Naive B cell (primary cell): Measurements from ENCODE around the gene STK10. TPM values are rescaled to one million over a fixed set of nuclear protein-coding genes. Genes with fewer than 3 reads are reported as not detected.
"Not testable (repeated sequence)": the region's sequence is repeated elsewhere in the genome, so short reads cannot be mapped to it uniquely, and the experiment has no call there.

Experiments used
- ATAC-seq, 2 donors: fragments of 150-1000 bp; cut with Tn5 transposase; 2 replicates each; pipeline ENCODE4 v1.10.0; 2021; ENCODE audit warnings: low read depth in 2 of 2, mild to moderate bottlenecking in 2 of 2, moderate library complexity in 2 of 2
- DNase-seq: peaks from one replicate; pipeline ENCODE4 v3.0.0; 2022
- H3K27ac Mint-ChIP-seq, 6 donors: one replicate each; pipeline ENCODE4 v1.8.0; 2020 to 2022; ENCODE audit warnings: mild to moderate bottlenecking in 6 of 6, mixed read lengths in 6 of 6, moderate library complexity in 5 of 6, inconsistent platforms in 2 of 6
- H3K27me3 Mint-ChIP-seq, 3 donors: one replicate each; pipeline ENCODE4 v1.8.0; 2021 to 2022; ENCODE audit warnings: mixed read lengths in 3 of 3, mild to moderate bottlenecking in 1 of 3
- H3K36me3 Mint-ChIP-seq, 2 donors: one replicate each; pipeline ENCODE4 v1.8.0; 2020 to 2022; ENCODE audit warnings: mixed read lengths in 2 of 2, inconsistent platforms in 1 of 2, mild to moderate bottlenecking in 1 of 2
- H3K4me1 Mint-ChIP-seq, 3 donors: one replicate each; pipeline ENCODE4 v1.8.0; 2020 to 2022; ENCODE audit warnings: mixed read lengths in 3 of 3, inconsistent platforms in 1 of 3, mild to moderate bottlenecking in 1 of 3, moderate library complexity in 1 of 3
- H3K4me3 Mint-ChIP-seq, 8 donors: one replicate each; pipeline ENCODE4 v1.8.0; 2020 to 2022; ENCODE audit warnings: mild to moderate bottlenecking in 8 of 8, mixed read lengths in 8 of 8, moderate library complexity in 8 of 8, inconsistent platforms in 2 of 8
- H3K9me3 Mint-ChIP-seq, 7 donors: one replicate each; pipeline ENCODE4 v1.8.0; 2020 to 2022; ENCODE audit warnings: mixed read lengths in 7 of 7, mild to moderate bottlenecking in 5 of 7, inconsistent platforms in 2 of 7, moderate library complexity in 1 of 7
- polyA plus RNA-seq, 6 donors: library from polyadenylated mRNA; unstranded; fragments of 300-500 nt; fragmentation: Illumina TruSeq; gene quantifications; one replicate each; pipeline ENCODE4 v1.2.3, GENCODE V29; 2021; ENCODE audit warnings: low read depth in 6 of 6

Gene STK10
- polyA plus RNA-seq, 6 donors from 2014 or later: 12.2 to 73.3 (median 36.3) TPM

DNA sequence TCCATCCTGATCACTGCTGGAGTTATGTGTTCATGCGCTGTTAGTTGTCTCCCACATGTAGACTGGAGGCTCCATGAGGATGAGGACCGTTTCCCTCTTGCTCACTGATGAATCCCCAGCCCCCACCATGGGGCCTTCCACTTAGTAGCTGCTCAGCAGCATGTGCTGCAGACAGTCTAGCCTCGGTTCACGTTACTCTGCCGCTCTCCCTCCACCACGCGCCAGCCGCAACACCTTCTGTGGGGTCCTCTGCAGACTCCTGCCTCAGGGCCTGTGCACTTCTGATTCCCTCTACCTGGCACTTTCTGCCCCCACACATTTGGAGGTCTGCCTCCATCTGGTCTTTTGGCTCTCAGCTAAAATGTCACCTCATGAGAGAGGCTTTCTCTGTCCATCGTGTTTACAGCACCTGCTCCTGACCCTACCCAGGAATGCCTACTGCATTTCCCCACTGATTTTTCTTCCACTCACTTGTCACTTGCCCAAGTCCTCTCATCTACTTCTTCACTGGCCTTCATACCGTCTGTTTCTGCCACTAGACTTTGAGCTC lies 36.3 kb downstream of the STK10 start:
- Mint-ChIP-seq H3K27ac (peak overlapping the region; percentile 64 to 96 (median 86)), H3K36me3 (peaks cover 24 to 35% of the 10 kb centered on the region in 2 donors), H3K4me3 (peak overlapping the region in 6 of 8 donors; percentile 0 to 71 (median 61)), H3K27me3 (no peaks in the 10 kb centered on the region), H3K9me3 (no peaks in the 10 kb centered on the region), H3K4me1 (peaks cover 56 to 75% (median 66%) of the 10 kb centered on the region in 3 donors)
- DNase-seq (no peak), ATAC-seq (no peak)

DNA sequence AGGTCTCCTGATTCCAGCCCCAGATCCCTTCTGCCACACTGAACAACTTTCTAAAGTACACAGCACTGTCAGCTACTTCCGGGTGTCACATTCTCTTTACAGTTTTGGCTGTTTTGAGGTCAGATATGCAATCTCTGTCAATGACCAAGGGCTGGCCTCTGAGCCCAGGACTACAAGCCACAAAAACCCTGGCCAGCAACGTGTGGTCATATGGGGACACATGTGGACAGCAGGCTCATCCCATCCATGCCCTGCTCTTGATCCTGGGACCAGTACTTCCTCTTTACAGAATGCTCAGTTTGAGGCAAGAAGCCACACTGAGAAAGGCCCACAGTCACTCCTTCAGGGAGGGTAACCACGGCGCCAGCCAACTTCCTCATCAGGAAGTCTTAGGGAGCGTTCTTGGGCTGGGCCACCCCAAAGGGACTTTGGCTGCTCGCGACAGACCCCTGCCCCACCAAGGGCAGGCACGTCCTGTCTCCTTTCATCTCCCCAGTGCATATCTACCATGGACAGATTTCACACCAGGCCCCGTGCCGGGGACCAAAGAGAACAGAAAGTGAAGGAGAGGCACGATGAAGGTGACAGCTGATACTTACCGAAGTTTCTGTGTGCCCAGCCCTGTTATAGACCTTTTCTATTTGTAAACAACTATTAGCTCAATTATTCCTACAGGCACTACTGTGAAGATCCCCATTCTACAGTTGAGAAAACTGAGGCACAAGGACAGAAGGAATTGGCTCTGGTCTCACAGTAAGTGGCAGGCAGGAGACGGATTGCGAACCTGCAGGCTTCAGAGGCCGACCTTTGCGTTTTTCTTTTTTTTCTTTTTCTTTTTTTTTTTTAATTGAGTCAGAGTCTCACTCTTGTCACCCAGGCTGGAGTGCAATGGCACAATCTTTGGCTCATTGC lies 37.3 kb downstream of the STK10 start:
- no peaks in the 10 kb centered on the region for H3K9me3 Mint-ChIP-seq
- peak; percentile 37 for DNase-seq
- H3K27ac Mint-ChIP-seq: peak overlapping the region; percentile 82 to 96 (median 91)
- no peaks in the 10 kb centered on the region for H3K27me3 Mint-ChIP-seq
- ATAC-seq: peak; percentile 84
- H3K36me3 Mint-ChIP-seq: peaks cover 22 to 31% of the 10 kb centered on the region in 2 donors
- peaks cover 55 to 69% (median 66%) of the 10 kb centered on the region in 3 donors for H3K4me1 Mint-ChIP-seq
- H3K4me3 Mint-ChIP-seq: peak overlapping the region in 7 of 8 donors; percentile 59 to 81 (median 74)

DNA sequence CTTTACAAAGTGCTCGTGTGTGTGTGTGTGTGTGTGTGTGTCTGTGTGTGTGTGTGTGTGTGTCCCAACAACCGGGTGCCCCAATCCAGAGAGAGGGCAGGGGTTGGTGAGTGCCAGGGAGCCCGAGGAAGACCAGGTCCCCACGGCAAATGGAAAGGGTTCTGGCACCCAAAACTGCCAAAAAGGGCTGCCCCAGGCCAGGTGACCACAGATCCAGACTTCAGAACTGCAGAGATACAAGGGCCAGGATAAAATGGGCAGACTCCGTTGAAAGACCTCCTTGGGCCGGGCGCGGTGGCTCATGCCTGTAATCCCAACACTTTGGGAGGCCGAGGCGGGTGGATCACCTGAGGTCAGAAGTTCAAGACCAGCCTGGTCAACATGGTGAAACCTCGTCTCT lies 38.5 kb downstream of the STK10 start:
- H3K27me3 Mint-ChIP-seq, DNase-seq, H3K9me3 Mint-ChIP-seq, ATAC-seq: not testable (repeated sequence)
- Mint-ChIP-seq H3K27ac (peak overlapping the region in 4 of 6 donors; percentile 16 to 86 (median 68)), H3K36me3 (peaks cover 22 to 27% of the 10 kb centered on the region in 2 donors), H3K4me3 (peak overlapping the region in 1 of 8 donors; percentile 69), H3K4me1 (peaks cover 58 to 72% (median 67%) of the 10 kb centered on the region in 3 donors)

DNA sequence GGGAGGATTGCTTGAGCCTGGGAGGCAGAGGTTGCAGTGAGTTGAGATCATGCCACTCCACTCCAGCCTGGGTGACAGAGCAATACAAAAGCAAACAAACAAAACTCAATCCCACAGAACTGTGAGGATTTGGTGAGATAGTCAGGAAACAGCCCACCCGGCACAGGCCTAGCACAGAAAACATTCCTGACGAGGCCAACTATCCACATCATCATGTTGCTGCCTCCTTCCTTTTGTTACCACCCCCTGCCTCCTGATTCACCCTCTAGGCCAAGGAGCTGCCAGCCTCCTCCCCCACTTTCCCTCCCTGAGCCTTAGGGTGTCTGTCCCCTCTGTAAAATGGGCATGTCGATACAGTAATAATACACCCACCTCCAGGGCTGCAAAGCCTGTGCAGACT lies 39.0 kb downstream of the STK10 start:
- DNase-seq (no peak), ATAC-seq (no peak)
- Mint-ChIP-seq H3K4me1 (peaks cover 58 to 72% (median 68%) of the 10 kb centered on the region in 3 donors), H3K4me3 (no peak overlapping the region), H3K27me3 (no peaks in the 10 kb centered on the region), H3K36me3 (peaks cover 19 to 22% of the 10 kb centered on the region in 2 donors), H3K27ac (peak overlapping the region in 2 of 6 donors; percentile 82 to 88), H3K9me3 (no peaks in the 10 kb centered on the region)

DNA sequence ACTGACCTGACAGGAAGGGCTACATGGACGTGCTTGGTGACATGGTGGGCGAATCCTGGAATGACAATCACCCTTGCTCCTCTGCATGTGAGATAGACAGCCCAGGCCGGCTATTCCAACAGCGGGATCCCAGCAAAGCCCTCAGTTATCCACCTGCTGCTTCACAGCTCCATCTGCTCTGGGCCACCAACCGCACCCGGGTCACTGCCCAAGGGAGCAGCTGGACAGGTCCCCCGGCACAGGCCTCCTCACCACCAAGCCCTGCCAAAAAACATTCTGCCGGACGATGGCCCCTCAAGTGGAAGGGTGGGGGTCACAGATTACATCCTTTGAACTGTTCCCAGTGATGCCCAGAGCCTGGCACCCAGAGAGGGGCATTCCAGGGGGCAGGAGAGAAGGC lies 39.6 kb downstream of the STK10 start:
- Mint-ChIP-seq H3K36me3 (peaks cover 13 to 17% of the 10 kb centered on the region in 2 donors), H3K27ac (peak overlapping the region in 1 of 6 donors; percentile 52), H3K9me3 (no peaks in the 10 kb centered on the region), H3K27me3 (no peaks in the 10 kb centered on the region), H3K4me3 (no peak overlapping the region), H3K4me1 (peaks cover 58 to 72% (median 68%) of the 10 kb centered on the region in 3 donors)
- ATAC-seq (no peak), DNase-seq (no peak)

DNA sequence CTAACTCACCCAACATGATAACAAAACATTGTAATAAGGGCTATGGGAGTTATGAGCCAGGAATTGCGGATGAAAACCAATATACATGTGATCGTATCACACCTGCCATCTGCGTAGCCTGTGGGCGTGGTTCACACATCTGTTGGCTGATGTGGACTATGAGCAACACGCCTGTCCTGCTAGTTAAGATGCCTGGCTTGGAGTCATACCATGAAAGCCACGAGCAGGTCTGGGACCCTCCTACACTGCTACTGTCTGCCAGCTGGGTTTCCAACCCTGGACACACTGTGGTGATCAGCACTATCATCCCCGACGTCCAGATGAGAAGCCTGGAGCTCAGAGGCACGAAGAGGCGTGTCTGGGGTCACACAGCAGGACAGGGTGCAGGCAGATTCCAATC lies 40.2 kb downstream of the STK10 start:
- H3K4me3 Mint-ChIP-seq: no peak overlapping the region
- peaks cover 53 to 75% (median 68%) of the 10 kb centered on the region in 3 donors for H3K4me1 Mint-ChIP-seq
- DNase-seq: no peak
- peaks cover 7 to 17% of the 10 kb centered on the region in 2 donors for H3K36me3 Mint-ChIP-seq
- no peaks in the 10 kb centered on the region for H3K27me3 Mint-ChIP-seq
- peak overlapping the region in 4 of 6 donors; percentile 65 to 86 (median 74) for H3K27ac Mint-ChIP-seq
- ATAC-seq: no peak
- H3K9me3 Mint-ChIP-seq: no peaks in the 10 kb centered on the region

DNA sequence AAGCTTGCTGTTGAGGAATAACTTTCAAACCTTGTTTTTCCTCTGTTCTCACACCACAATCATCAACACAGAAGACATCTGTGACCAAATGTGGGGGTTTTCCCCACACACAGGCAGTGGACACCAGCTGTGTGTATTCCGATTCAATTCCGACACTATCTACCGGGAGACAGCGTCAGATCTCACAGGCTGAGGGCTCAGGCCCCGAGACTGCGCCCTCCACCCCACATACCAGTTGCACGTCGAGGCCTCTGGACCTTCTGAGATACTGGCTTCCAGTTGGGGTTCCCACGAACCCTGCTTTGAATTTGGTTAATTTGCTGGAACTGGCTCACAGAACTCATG lies 41.3 kb downstream of the STK10 start:
- H3K4me3 Mint-ChIP-seq: no peak overlapping the region

DNA sequence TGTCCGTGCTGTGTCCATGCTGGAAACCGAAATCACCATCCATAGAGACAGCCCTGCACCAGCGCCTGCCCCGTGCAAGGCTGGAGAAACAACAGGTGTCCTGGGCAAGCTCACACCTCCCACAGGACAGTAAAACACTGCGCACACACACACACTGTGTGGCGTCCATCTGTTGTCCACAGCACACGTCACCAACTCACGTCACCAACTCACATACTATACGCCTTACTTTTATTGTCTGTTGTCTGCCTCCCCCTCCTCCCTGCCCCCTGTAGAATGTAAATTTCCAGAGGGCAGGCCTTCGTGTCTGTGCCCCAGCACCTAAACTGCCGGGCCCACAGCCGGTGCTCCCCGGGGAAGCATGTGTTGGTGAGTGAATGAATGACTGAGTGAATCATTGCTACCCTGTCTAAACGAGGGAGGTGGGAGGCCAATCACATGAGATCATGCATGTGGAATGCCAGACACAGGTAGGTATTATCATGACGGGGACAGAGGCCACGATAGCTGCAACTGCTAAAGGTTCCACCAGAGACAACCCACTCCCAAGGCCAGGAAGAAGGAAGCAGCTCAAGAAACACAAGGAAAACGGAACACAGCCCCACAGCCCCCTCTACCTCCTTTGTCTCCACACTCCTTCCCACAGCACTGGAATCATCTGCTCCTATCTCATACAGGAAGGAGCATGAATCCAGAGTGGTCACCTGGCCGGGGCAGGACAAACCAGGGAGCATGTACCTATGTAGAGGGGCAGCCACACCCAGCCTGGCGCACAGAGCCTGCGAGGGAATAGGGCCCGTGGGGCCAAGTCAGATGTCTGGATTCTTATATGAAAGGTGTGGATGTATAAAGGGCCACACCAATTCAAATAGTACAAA lies 41.9 kb downstream of the STK10 start:
- Mint-ChIP-seq H3K27me3 (no peaks in the 10 kb centered on the region), H3K4me3 (peak overlapping the region in 1 of 8 donors; percentile 25), H3K9me3 (no peaks in the 10 kb centered on the region), H3K27ac (peak overlapping the region in 3 of 6 donors; percentile 13 to 79 (median 65)), H3K4me1 (peaks cover 48 to 81% (median 67%) of the 10 kb centered on the region in 3 donors), H3K36me3 (peaks cover 0 to 7% of the 10 kb centered on the region in 2 donors)
- ATAC-seq (no peak), DNase-seq (no peak)

More for the DNA sequence above, 41.3 kb downstream of the STK10 start:
- peaks cover 2 to 10% of the 10 kb centered on the region in 2 donors for H3K36me3 Mint-ChIP-seq
- H3K9me3 Mint-ChIP-seq: no peaks in the 10 kb centered on the region
- ATAC-seq (no peak), DNase-seq (no peak)
- H3K4me1 Mint-ChIP-seq: peaks cover 52 to 81% (median 68%) of the 10 kb centered on the region in 3 donors
- peak overlapping the region in 3 of 6 donors; percentile 54 to 76 (median 65) for H3K27ac Mint-ChIP-seq
- H3K27me3 Mint-ChIP-seq: no peaks in the 10 kb centered on the region

DNA sequence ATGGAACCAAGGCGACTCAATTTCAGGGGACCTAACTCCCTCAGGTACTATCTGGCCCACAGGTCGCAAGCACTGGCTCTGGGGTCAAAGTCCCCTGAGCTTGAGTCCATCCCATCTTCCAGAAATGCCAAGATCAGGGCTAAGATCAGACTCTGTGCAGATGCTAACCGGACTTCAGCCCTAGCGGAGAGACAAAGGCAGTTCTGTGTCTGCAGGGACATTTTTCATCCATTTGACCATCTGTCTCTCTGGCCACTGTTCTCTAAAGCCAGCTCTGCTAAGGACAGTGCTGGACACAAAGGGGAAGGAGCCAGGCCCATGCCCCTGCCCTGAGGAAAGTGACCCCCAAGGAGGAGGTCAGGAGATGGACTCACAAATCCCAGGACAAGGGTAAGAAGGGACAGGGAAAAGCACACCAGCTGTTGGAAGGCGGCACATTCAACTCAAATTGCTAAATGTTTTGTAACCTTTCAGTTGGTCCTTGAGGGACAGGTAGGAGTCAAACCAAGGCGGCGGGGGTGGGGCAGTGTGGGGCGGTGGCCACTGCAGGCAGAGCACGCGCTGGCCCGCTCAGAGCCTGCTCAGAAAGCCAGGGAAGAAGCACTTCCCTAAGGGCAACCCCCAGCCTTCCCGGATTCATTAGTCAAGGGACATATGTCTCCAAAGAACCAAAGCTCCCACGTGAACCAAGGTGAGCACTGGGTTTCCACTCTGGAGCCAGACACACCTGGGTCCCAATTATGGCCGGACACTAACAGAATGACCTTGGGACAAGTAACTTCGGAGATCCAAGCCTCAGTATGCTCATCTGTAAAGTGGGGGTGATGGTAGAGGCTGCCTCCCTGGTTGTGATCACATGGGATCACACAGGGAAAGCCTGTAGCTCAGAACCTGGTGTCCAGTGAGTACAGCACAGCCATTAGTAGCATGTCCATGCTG lies 42.8 kb downstream of the STK10 start:
- peak overlapping the region in 1 of 8 donors; percentile 15 for H3K4me3 Mint-ChIP-seq
- H3K9me3 Mint-ChIP-seq: no peaks in the 10 kb centered on the region
- H3K36me3 Mint-ChIP-seq: peaks cover 0 to 7% of the 10 kb centered on the region in 2 donors
- DNase-seq (no peak), ATAC-seq (no peak)
- H3K27me3 Mint-ChIP-seq: no peaks in the 10 kb centered on the region
- peaks cover 45 to 81% (median 67%) of the 10 kb centered on the region in 3 donors for H3K4me1 Mint-ChIP-seq
- peak overlapping the region in 5 of 6 donors; percentile 27 to 95 (median 85) for H3K27ac Mint-ChIP-seq

DNA sequence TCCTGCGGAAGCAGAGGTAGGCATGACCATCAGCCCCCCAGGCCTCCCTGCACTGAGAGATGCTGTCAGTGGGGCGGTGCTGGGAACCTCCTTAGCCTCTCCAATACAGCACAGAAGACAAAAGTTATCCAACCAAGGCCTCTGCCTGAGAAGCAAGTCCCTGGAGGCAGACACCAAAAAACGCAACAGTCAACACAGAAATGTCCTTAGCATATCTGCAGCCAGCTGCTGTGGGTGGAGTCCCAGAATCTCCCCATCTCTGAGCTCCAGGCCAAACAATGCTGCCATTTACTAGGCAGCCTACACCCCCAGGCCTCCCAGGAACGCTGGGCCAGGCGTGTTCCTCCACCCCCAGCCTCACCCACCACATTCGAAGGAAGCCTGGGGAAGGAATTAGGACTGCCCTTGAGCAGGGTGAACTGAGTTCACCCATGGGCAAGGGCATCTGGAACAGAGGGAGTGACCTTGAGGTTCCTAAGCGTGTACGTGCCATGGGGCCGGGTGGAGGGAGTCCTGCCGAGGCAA lies 43.7 kb downstream of the STK10 start:
- Mint-ChIP-seq H3K9me3 (no peaks in the 10 kb centered on the region), H3K4me1 (peaks cover 52 to 87% (median 67%) of the 10 kb centered on the region in 3 donors), H3K27me3 (no peaks in the 10 kb centered on the region), H3K36me3 (peaks cover 0 to 7% of the 10 kb centered on the region in 2 donors), H3K27ac (peak overlapping the region; percentile 17 to 95 (median 84)), H3K4me3 (peak overlapping the region in 1 of 8 donors; percentile 60)
- ATAC-seq (peak; percentile 59 to 72), DNase-seq (no peak)

DNA sequence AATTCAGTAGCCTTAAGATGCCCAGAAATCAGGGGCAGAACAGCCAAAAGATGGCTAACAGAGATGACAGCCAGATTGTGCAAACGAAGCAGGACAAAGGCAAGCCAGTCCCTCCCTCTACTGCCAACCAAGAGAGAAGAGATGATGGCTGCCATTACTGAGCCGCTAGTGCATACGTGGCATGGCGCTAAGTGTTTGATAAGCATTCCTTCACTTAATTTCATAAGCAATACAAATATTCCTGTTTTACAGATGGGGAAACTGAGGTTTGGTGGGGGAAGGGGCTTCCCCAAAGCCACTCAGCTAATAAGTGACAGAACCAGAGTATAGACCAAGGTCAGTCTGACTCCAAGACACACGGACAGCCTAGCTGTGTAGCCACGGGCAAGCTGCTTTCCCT lies 44.1 kb downstream of the STK10 start:
- Mint-ChIP-seq H3K36me3 (peaks cover 0 to 7% of the 10 kb centered on the region in 2 donors), H3K9me3 (no peaks in the 10 kb centered on the region), H3K4me3 (peak overlapping the region in 3 of 8 donors; percentile 1 to 30 (median 21)), H3K27me3 (no peaks in the 10 kb centered on the region), H3K27ac (peak overlapping the region in 5 of 6 donors; percentile 17 to 95 (median 85)), H3K4me1 (peaks cover 51 to 91% (median 69%) of the 10 kb centered on the region in 3 donors)
- no peak for DNase-seq
- no peak for ATAC-seq

DNA sequence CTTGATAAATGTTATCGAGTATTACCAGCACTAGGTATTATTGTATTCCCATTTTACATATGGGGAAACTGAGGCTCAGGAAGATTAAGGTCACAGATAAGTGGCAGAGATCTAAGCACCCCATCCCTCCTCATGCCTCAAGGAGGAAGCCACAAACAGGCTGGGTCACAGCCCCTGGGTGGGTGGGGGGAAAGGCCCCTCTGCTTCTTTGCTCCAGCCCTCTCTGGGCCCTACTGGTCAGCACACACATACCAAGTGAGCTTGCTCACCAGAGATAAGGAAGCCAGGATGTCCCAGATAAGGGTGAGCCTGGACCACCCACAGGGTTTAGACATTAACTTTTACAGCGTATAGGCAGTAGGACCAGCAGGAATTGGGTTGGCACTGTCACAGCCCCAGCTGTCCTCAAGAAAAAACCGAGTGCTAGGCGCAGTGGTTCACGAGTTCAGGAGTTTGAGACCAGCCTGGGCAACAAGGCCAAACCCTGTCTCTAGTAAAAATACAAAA lies 45.3 kb downstream of the STK10 start:
- peak overlapping the region in 5 of 6 donors; percentile 9 to 89 (median 76) for H3K27ac Mint-ChIP-seq
- H3K9me3 Mint-ChIP-seq: no peaks in the 10 kb centered on the region
- peaks cover 49 to 86% (median 69%) of the 10 kb centered on the region in 3 donors for H3K4me1 Mint-ChIP-seq
- ATAC-seq (no peak), DNase-seq (no peak)
- peaks cover 0 to 7% of the 10 kb centered on the region in 2 donors for H3K36me3 Mint-ChIP-seq
- H3K27me3 Mint-ChIP-seq: no peaks in the 10 kb centered on the region
- no peak overlapping the region for H3K4me3 Mint-ChIP-seq
